Measurements from ENCODE around the gene TMEM18.

TMEM18 gene

GRCh38 chr2:650343-651310 lies 26.6 kb downstream of the TMEM18 start:
- DNase-seq: no peak

DNA sequence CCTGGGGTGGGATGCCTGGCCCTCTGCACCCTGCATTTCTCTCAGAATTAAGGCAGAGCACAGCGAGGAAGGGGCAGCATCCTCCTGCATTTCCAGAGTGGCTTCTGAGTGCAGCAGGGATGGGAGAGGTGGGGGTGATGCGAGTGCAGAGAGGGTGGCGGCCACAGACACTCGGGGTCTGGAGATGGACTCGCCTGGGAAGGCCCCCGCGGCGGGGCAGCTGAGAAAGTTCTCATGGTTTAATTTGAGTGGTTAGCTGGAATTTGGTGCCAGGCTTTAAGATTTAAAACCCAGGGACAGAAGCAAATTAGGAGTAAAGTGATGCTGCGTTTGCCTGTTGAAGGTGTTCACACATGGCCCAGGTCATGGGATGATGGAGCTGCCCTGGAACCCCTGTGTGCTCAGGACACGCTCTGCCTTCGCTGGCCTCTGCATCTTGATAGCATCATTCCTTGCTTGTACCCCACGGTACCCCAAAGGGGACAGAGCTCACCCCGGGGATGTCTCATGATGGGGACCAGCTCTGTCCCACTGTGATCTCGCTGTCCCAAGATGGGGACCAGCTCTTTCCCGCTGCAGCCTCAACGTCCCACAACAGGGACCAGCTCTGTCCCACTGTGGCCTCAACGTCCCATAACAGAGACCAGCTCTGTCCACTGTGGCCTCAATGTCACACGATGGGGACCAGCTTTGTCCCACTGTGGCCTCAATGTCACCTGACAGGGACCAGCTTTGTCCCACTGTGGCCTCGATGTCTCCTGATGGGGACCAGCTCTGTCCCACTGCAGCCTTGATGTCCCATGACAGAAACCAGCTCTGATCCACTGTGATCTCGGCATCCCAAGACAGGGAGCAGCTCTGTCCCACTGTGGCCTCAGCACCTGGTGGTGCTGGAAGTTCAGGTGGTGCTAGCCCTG lies 27.5 kb downstream of the TMEM18 start:
- no peak for DNase-seq

DNA sequence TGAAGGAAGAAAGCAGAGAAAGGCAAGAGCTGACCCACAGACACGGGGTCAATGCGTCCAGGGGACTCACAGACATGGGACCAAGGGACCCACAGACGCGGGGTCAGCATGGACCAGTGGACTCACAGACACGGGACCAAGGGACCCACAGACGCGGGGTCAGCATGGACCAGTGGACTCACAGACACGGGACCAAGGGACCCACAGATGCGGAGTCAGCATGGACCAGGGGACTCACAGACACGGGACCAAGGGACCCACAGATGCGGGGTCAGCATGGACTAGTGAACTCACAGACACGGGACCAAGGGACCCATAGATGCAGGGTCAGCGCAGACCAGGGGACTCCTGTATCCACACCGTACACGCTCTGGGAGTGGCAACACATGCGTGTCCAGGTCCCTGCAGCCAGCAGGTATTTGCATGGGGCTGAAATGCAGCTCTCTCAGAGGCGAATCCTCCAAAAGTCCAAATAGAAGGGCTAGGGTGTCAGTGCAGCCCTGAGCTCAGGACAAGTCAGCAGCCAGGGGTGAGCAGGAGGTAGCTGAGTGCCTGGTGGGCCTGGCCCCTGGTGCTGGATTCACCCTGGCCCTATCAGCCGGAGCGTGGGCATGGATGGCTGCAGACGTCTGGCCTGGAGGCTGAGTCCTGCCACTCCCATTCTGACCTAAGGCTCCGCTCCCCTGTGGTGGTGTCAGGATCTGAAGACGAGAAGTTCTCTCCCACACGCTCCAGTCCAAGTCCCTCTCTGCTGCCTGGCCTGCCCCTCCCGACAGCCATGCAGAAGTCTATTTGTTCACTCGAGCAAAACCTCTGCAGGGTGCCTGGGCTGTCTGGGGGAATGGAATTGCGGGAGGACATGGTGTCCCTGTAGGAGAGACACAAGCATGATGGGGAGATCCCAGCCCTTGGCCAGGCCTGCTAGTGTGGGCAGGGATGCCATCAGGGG lies 28.5 kb downstream of the TMEM18 start:
- no peak for DNase-seq

GRCh38 chr2:647691-648231 lies 29.4 kb downstream of the TMEM18 start:
- DNase-seq: no peak

DNA sequence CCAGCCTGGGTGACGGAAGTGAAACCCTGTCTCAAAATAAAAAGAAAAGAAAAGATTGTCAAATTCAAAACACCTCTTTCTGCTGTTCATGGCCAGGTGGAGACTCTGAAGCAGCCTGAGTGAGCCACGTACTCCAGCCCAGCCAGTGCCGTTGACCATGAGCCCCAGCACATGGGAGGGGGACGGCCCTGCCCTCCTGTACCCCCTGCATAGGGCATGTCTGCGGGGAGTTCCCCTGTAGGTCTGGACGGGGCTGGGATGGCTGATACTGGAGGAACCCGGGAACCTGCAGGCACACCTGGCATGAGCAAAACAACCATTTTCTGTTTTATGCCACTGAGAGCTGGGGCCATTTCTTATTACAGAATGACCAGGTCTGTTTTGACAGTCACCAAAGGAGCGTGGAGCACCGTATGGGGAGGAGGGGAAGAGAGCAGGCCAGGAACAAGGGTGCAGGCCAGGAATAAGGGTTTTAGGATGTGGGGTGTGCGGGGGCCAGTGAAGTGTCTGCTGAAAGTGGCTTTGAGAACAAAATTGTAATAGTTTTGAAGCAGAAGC lies 30.1 kb downstream of the TMEM18 start:
- DNase-seq: no peak

DNA sequence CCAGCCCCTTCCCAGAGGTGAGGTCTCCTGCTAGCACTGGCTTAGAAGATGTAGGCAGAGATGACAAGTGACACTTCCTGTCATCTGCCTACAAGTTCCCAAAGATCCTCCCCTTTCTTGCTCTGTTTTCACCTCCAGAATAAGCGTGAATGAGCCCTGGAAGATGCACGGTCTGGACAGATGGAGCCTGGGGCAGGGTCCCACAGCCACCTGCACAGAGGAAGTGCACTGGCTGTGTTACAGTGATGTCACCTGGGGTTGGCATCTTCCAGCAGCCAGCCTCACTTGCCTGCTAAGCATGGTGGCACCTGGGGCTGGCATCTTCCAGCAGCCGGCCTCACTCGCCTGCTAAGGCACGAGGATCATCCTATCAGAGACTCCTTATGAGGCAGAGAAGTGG lies 32.3 kb downstream of the TMEM18 start:
- no peak for DNase-seq

GRCh38 chr2:643761-644160 lies 33.4 kb downstream of the TMEM18 start:
- DNase-seq: no peak

DNA sequence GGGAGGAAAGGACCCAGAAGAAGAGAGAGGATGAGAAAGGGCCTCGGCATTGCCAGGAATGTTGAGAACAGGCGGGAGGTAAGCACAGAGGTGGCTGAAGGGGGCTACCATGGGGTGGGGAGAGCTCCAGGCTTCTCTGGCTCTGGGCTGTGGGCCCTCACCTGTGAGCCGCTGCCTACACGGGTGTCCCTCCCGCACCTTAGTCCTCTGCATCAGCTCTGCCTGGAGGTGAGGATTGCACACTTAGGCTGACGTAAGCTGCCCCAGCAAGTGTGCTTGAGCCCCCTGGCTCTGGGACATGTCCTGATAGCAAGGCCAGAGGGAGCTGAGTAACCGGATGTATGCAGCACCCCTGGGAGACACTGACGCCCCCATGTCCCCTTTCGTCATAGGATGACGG lies 33.9 kb downstream of the TMEM18 start:
- DNase-seq: no peak

- DNase-seq: no peak
Measured at GRCh38 chr2:641872-642815, 35.1 kb downstream of the TMEM18 start.

DNA sequence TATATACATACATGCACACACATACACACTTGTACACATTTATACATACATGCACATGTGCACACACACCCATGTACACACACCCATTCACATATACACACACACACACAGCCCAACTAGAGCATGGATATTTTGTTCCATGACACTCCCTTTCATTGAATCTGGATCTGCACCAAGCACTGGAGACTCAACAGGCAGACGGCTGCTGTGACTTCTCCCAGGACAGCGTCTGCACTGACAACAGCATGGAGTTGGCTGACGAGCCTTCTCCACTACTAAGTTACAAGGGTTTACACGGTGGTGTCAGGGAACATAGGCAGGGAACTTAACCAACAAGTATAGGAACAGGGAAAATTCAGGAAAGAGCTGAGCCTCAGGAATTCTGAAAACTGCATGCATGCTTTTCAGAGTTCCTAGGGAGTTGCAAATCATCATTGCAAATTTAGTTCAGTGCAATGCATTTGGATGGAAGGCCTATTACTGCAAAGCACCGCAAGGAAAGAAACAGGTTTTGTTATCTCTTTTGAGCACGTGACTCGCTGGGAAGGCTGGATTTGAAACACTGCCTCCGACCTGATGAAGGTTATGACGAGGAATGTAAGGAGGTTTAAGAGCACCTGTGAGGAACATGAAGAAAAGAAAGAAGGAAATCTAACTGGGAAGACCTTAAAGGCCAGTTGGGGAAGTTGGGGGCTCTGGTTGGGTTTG lies 35.9 kb downstream of the TMEM18 start:
- no peak for DNase-seq

DNA sequence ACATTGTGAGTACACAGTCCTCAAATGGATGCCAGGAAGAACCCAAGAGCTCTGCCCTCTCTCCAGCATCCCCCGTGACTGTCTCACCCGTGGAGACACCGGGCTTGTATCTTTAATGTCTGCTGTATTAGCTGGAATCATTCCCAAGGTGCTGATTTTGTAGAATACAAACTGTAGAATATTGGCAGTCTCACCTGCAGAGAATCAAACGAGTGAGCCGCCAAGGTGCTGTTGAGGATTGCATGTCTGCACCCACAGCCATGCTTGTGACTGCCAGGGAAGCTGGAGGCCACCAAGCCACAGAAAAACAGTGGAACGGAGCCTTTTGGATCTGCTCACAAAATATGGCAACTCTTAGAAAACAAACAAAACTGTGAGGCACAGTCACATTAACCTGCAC lies 37.5 kb downstream of the TMEM18 start:
- no peak for DNase-seq

DNA sequence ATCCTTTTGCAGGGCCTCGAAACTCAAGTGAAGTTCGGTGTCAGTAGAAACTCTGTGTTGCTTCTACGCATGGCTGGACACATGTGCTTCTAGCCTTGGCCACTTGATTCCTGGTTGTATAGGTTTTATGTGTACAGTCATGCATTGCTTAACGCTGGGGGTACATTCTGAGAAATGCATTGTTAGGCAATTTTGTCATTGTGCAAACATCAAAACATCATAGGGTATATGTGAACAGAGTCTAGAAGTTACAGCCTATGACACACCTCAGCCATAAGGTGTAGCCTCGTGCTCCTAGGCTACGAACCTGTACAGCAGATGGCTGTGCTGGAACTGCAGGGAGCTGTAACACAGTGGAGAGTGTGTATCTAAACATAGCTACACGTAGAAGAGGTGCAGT lies 39.4 kb downstream of the TMEM18 start:
- no peak for DNase-seq

DNA sequence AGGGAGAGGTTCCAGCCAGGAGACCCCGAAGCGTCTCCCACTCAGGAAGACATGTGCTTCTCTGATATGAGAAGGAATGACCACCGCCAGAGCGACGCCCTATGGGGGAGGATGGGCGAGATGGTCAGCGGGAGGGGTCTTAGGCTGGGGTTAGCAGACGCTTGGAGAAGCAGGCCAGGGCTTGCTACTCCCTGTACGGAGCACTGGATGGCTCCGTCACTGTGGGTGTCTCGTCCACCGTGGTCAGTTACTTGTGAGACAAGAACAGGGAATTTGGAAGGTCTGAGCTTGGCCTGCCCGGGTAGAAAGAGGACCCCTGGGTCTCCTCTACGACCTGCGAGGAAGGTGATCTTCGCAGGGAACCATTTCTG lies 39.8 kb downstream of the TMEM18 start:
- no peak for DNase-seq

- DNase-seq: peak; percentile 2 to 10
Measured at GRCh38 chr2:636641-637405, 40.4 kb downstream of the TMEM18 start.

- DNase-seq: no peak
Measured at GRCh38 chr2:635687-636621, 41.3 kb downstream of the TMEM18 start.

- DNase-seq: no peak
Measured at GRCh38 chr2:634636-635388, 42.4 kb downstream of the TMEM18 start.

DNA sequence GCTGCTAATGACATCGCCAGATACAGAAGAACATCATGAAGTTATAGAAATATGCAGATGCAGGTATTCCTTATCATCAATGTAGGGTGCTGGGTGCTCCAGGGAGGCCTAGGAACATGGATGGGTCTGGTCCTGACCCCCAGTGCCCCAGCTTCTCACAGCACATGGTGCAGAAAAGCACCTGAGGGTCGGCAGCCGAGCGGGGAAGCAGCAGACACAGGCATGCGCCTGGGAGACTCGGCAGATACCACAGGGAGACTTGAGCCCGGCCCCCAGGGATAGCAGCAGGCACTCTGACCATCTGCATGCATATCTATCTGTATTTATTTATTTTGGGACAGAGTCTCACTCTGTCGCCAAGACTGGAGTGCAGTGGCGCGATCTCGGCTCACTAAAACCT lies 43.2 kb downstream of the TMEM18 start:
- no peak for DNase-seq
